Lower leg skin (tissue), 3 donors: Measurements from ENCODE around the gene ARF1.

Experiments used
- CTCF ChIP-seq, 3 donors: fragments of 450-650 bp; IDR thresholded peaks; one replicate each; pipeline ENCODE4 v1.5.1; 2016; ENCODE audit warnings: antibody characterized with exemption in 3 of 3, mild to moderate bottlenecking in 3 of 3, moderate library complexity in 2 of 3
- POLR2A ChIP-seq, 2 donors: fragments of 450-650 bp; IDR thresholded peaks; one replicate each; pipeline ENCODE4 v1.6.1; 2016 to 2017; ENCODE audit warnings: antibody characterized with exemption in 2 of 2, mild to moderate bottlenecking in 1 of 2, moderate library complexity in 1 of 2

GRCh38 chr1:228044961-228045360, 37.5 kb upstream of the ARF1 start:
- TF ChIP-seq CTCF (IDR thresholded peaks at IDR 0.05) (no peak), POLR2A (IDR thresholded peaks at IDR 0.05) (no peak)
